Astrocyte (in vitro differentiated cells and primary cell): Measurements from ENCODE around the gene IL1RL2. TPM values are rescaled to one million over a fixed set of nuclear protein-coding genes. Genes with fewer than 3 reads are reported as not detected.
A peak's percentile ranks its signal among the peaks of the same experiment; 100 is the strongest.

Experiments
- DNase-seq: peaks from one replicate; pipeline ENCODE4 v3.0.0-alpha.2; 2010; ENCODE audit warnings: low read depth
- FAIRE-seq: peaks from 2 replicates; lab custom pipeline; 2011; peaks lifted over from hg19 to GRCh38; lab: Jason Lieb, UNC
- H2AFZ ChIP-seq: 2 replicates; pipeline ENCODE4 v1.6.0; 2012; ENCODE audit warnings: low read depth, low read length, inconsistent platforms
- H3K27ac ChIP-seq: 2 replicates; pipeline ENCODE4 v1.5.1; 2011; ENCODE audit warnings: low read depth, low read length, inconsistent platforms
- H3K27me3 ChIP-seq: 2 replicates; pipeline ENCODE4 v1.6.0; 2011; ENCODE audit warnings: low read length, inconsistent platforms; ENCODE audit not compliant: insufficient read depth
- H3K36me3 ChIP-seq: 2 replicates; pipeline ENCODE4 v1.5.1; 2011; ENCODE audit warnings: low read length, inconsistent platforms; ENCODE audit not compliant: insufficient read depth
- H3K4me1 ChIP-seq: 2 replicates; pipeline ENCODE4 v1.5.1; 2011; ENCODE audit warnings: low read length, inconsistent platforms; ENCODE audit not compliant: insufficient read depth
- H3K4me2 ChIP-seq: 2 replicates; pipeline ENCODE4 v1.6.0; 2012; ENCODE audit warnings: low read length, inconsistent platforms
- H3K4me3 ChIP-seq: 2 replicates; pipeline ENCODE4 v1.5.1; 2011; ENCODE audit warnings: low read depth, mild to moderate bottlenecking, low read length, inconsistent platforms; ENCODE audit not compliant: insufficient read depth
- H3K79me2 ChIP-seq: 2 replicates; pipeline ENCODE4 v1.6.0; 2012; ENCODE audit warnings: mild to moderate bottlenecking, low read length, inconsistent platforms; ENCODE audit not compliant: insufficient read depth
- H3K9ac ChIP-seq: 2 replicates; pipeline ENCODE4 v1.6.0; 2012; ENCODE audit warnings: mild to moderate bottlenecking, low read length, inconsistent platforms
- H3K9me3 ChIP-seq: 2 replicates; pipeline ENCODE4 v1.5.1; 2012; ENCODE audit warnings: low read depth, mild to moderate bottlenecking, low read length, inconsistent platforms; ENCODE audit not compliant: insufficient read depth
- H4K20me1 ChIP-seq: 2 replicates; pipeline ENCODE4 v1.6.0; 2012; ENCODE audit warnings: low read length, inconsistent platforms; ENCODE audit not compliant: insufficient read depth
- H3K27ac Mint-ChIP-seq: one replicate; pipeline ENCODE4 v1.8.0; 2021; ENCODE audit warnings: mild to moderate bottlenecking, mixed read lengths; ENCODE audit not compliant: unreplicated experiment
- H3K27me3 Mint-ChIP-seq: one replicate; pipeline ENCODE4 v1.8.0; 2021; ENCODE audit warnings: low read depth, mixed read lengths; ENCODE audit not compliant: unreplicated experiment
- H3K36me3 Mint-ChIP-seq: one replicate; pipeline ENCODE4 v1.8.0; 2021; ENCODE audit warnings: low read depth, mixed read lengths; ENCODE audit not compliant: unreplicated experiment
- H3K4me1 Mint-ChIP-seq: one replicate; pipeline ENCODE4 v1.8.0; 2021; ENCODE audit warnings: low read depth, mixed read lengths; ENCODE audit not compliant: unreplicated experiment
- H3K4me3 Mint-ChIP-seq: one replicate; pipeline ENCODE4 v1.8.0; 2021; ENCODE audit warnings: mild to moderate bottlenecking, moderate library complexity, mixed read lengths; ENCODE audit not compliant: unreplicated experiment
- H3K9me3 Mint-ChIP-seq: one replicate; pipeline ENCODE4 v1.8.0; 2021; ENCODE audit warnings: mild to moderate bottlenecking, mixed read lengths; ENCODE audit not compliant: unreplicated experiment
- CTCF ChIP-seq: IDR thresholded peaks from 2 replicates; pipeline ENCODE4 v1.5.1; 2011; ENCODE audit warnings: low read depth, mild to moderate bottlenecking, inconsistent platforms, low read length, moderate library complexity; ENCODE audit not compliant: insufficient read depth
- EZH2 ChIP-seq: IDR thresholded peaks from 2 replicates; pipeline ENCODE4 v1.6.1; 2012; ENCODE audit warnings: mild to moderate bottlenecking, low read length, inconsistent platforms; ENCODE audit not compliant: insufficient read depth
- total RNA-seq: library from RNA; stranded (reverse); gene quantifications from 2 replicates; pipeline ENCODE4 v1.2.1, GENCODE V29; 2021

The IL1RL2 gene
- total RNA-seq, 1 donor from 2014 or later: 0.43 TPM

- no peaks in the 10 kb centered on the region for H3K27me3 ChIP-seq
- H3K36me3 Mint-ChIP-seq: peaks cover 4% of the 10 kb centered on the region
- H3K4me2 ChIP-seq: peak overlapping the region; percentile 41
- H3K4me3 ChIP-seq: no peak overlapping the region
- H3K27ac ChIP-seq: peak overlapping the region; percentile 24
- H3K9me3 ChIP-seq: no peaks in the 10 kb centered on the region
- DNase-seq (peak; percentile 87), FAIRE-seq (peak; percentile 67)
- no peaks in the 10 kb centered on the region for H3K36me3 ChIP-seq
- H2AFZ ChIP-seq: peak overlapping the region; percentile 54
- H3K4me1 ChIP-seq: peaks cover 6% of the 10 kb centered on the region
- peaks cover 2% of the 10 kb centered on the region for H3K9me3 Mint-ChIP-seq
- H3K27ac Mint-ChIP-seq: peak overlapping the region; percentile 75
- no peaks in the 10 kb centered on the region for H3K79me2 ChIP-seq
- H4K20me1 ChIP-seq: no peaks in the 10 kb centered on the region
- H3K9ac ChIP-seq: peak overlapping the region; percentile 47
- H3K4me3 Mint-ChIP-seq: no peak overlapping the region
- TF ChIP-seq EZH2 (no peak), CTCF (peak; percentile 91)
- peaks cover 12% of the 10 kb centered on the region for H3K27me3 Mint-ChIP-seq
- peaks cover 7% of the 10 kb centered on the region for H3K4me1 Mint-ChIP-seq
Observed at GRCh38 chr2:102240640-102241370, 54.0 kb downstream of the IL1RL2 start.

GRCh38 chr2:102241616-102242305 lies 54.9 kb downstream of the IL1RL2 start:
- peaks cover 7% of the 10 kb centered on the region for H3K4me1 Mint-ChIP-seq
- H3K27me3 Mint-ChIP-seq: peaks cover 15% of the 10 kb centered on the region

More at GRCh38 chr2:102241616-102242305, 54.9 kb downstream of the IL1RL2 start:
- H3K4me1 ChIP-seq: peaks cover 6% of the 10 kb centered on the region
- Mint-ChIP-seq H3K9me3 (peaks cover 2% of the 10 kb centered on the region), H3K4me3 (no peak overlapping the region), H3K36me3 (peaks cover 4% of the 10 kb centered on the region), H3K27ac (peak overlapping the region; percentile 12)
- no peaks in the 10 kb centered on the region for H3K79me2 ChIP-seq
- DNase-seq (no peak), FAIRE-seq (no peak)
- TF ChIP-seq CTCF: no peak
- no peak for TF ChIP-seq EZH2
- H3K9me3 ChIP-seq: no peaks in the 10 kb centered on the region
- no peak overlapping the region for H3K9ac ChIP-seq
- H3K27me3 ChIP-seq: no peaks in the 10 kb centered on the region
- no peak overlapping the region for H3K27ac ChIP-seq
- no peak overlapping the region for H3K4me3 ChIP-seq
- no peaks in the 10 kb centered on the region for H4K20me1 ChIP-seq
- H2AFZ ChIP-seq: no peak overlapping the region
- no peak overlapping the region for H3K4me2 ChIP-seq
- H3K36me3 ChIP-seq: no peaks in the 10 kb centered on the region
